H1 (cell line): ENCODE results near the gene VWA5A. TPM values are rescaled to one million over a fixed set of nuclear protein-coding genes. Genes with fewer than 3 reads are reported as not detected.

Source experiments
- CBX5 ChIP-seq: fragments of 300-800, 300-1000 bp; sonication (generic); IDR thresholded peaks from 2 replicates; pipeline ENCODE4 v1.7.1; 2016; ENCODE audit warnings: antibody characterized with exemption, low read length, low read depth
- CHD7 ChIP-seq: fragments of 300-600 bp; sonication (generic); IDR thresholded peaks from 2 replicates; pipeline ENCODE4 v1.7.1; 2012; ENCODE audit warnings: low read length, moderate library complexity, mild to moderate bottlenecking, inconsistent platforms; ENCODE audit not compliant: insufficient replicate concordance
- CREB1 ChIP-seq: IDR thresholded peaks from 2 replicates; pipeline ENCODE4 v1.6.1; 2012; ENCODE audit warnings: inconsistent platforms
- EGR1 ChIP-seq: IDR thresholded peaks from 2 replicates; pipeline ENCODE4 v1.6.1; 2011; ENCODE audit warnings: low read depth, low read length, borderline replicate concordance
- EZH2 ChIP-seq: fragments of 200-600 bp; sonication (generic); IDR thresholded peaks from 2 replicates; pipeline ENCODE4 v1.7.1; 2012; ENCODE audit warnings: low read depth, mild to moderate bottlenecking, moderate library complexity, low read length, inconsistent platforms; ENCODE audit not compliant: severe bottlenecking
- POU5F1 ChIP-seq: IDR thresholded peaks from 2 replicates; pipeline ENCODE4 v1.6.1; 2011; ENCODE audit warnings: low read depth, mild to moderate bottlenecking, low read length, moderate library complexity
- SIX5 ChIP-seq: IDR thresholded peaks from 2 replicates; pipeline ENCODE4 v1.6.1; 2011; ENCODE audit warnings: mild to moderate bottlenecking, low read depth, low read length
- SRF ChIP-seq: IDR thresholded peaks from 2 replicates; pipeline ENCODE4 v1.6.1; 2011; ENCODE audit warnings: mild to moderate bottlenecking, low read depth, low read length, moderate library complexity
- TCF12 ChIP-seq: IDR thresholded peaks from 2 replicates; pipeline ENCODE4 v1.6.1; 2011; ENCODE audit warnings: low read depth, mild to moderate bottlenecking, low read length
- polyA plus RNA-seq, 7 experiments: library from polyadenylated mRNA; depleted of rRNA in 3 of 7; stranded (reverse) in 5 of 7; unstranded in 2 of 7; fragments of >200 nt in 5 of 7; fragments of 200-250 nt in 2 of 7; gene quantifications; 1 replicate in 5 of 7; 2 replicates in 1 of 7; 4 replicates in 1 of 7; pipeline versions ENCODE4 v1.2.1 to v1.2.3, GENCODE V29; 2011 to 2013; ENCODE audit warnings: missing spikeins in 2 of 7, mixed read lengths in 2 of 7
- total RNA-seq: library from RNA; stranded (reverse); fragmentation: NEBNext Ultra II Directional; extraction: Animal tissue kit (Norgen Biotek cat#: 25700); gene quantifications from 2 replicates; pipeline ENCODE4 v1.2.1, GENCODE V29; 2021
- TF ChIP-seq, protein P1 (sequence below): IDR thresholded peaks from 2 replicates; pipeline ENCODE4 v1.6.1; 2012; ENCODE audit warnings: low read length, inconsistent platforms

The VWA5A gene
- total and polyA plus RNA-seq, 2 of the 8 experiments (the other 6 are each of a cell fraction or from before 2014, with no cell fraction given) = 12.5 to 20.4 TPM

GRCh38 chr11:124119103-124119502 lies 3.9 kb downstream of the VWA5A start (continued):
- no peak for TF ChIP-seq CHD7
- TF ChIP-seq EZH2 = no peak
- TF ChIP-seq CREB1 = no peak
- no peak for TF ChIP-seq POU5F1
- no peak for TF ChIP-seq TCF12
- TF ChIP-seq EGR1 = no peak
- TF ChIP-seq SRF = no peak
- TF ChIP-seq SIX5 = no peak
- TF ChIP-seq CBX5 = no peak
- TF ChIP-seq, protein P1, sequence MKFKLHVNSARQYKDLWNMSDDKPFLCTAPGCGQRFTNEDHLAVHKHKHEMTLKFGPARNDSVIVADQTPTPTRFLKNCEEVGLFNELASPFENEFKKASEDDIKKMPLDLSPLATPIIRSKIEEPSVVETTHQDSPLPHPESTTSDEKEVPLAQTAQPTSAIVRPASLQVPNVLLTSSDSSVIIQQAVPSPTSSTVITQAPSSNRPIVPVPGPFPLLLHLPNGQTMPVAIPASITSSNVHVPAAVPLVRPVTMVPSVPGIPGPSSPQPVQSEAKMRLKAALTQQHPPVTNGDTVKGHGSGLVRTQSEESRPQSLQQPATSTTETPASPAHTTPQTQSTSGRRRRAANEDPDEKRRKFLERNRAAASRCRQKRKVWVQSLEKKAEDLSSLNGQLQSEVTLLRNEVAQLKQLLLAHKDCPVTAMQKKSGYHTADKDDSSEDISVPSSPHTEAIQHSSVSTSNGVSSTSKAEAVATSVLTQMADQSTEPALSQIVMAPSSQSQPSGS = no peak
